ENCODE data around the gene PTPN12.
"Not testable (repeated sequence)": the region's sequence is repeated elsewhere in the genome, so short reads cannot be mapped to it uniquely, and the experiment has no call there.

PTPN12 gene

GRCh38 chr7:77537136-77537777 lies at the start of gene PTPN12:
Gene PTPN12 (plus strand): TSS chr7:77537295. CDS start chr7:77537547, 252 bp downstream.
- DNase-seq, result no peak

- DNase-seq, result no peak
Observed at GRCh38 chr7:77488986-77489385, 48.1 kb upstream of the PTPN12 start.

GRCh38 chr7:77497079-77497478 lies 40.0 kb upstream of the PTPN12 start:
- no peak for DNase-seq

- no peak for DNase-seq
Observed at GRCh38 chr7:77498659-77499379, 38.3 kb upstream of the PTPN12 start.

- DNase-seq, result no peak
Observed at GRCh38 chr7:77501192-77501515, 35.9 kb upstream of the PTPN12 start.

GRCh38 chr7:77504951-77505350 lies 32.1 kb upstream of the PTPN12 start:
- no peak for DNase-seq

GRCh38 chr7:77506899-77507298 lies 30.2 kb upstream of the PTPN12 start:
- no peak for DNase-seq

GRCh38 chr7:77513002-77513670 lies 24.0 kb upstream of the PTPN12 start:
- DNase-seq, result not testable (repeated sequence)

- DNase-seq, result no peak
Observed at GRCh38 chr7:77516085-77516484, 21.0 kb upstream of the PTPN12 start.

GRCh38 chr7:77520261-77520660 lies 16.8 kb upstream of the PTPN12 start:
- DNase-seq, result no peak

- not testable (repeated sequence) for DNase-seq
Observed at GRCh38 chr7:77521537-77521936, 15.6 kb upstream of the PTPN12 start.

GRCh38 chr7:77524731-77525130 lies 12.4 kb upstream of the PTPN12 start:
- DNase-seq, result no peak

GRCh38 chr7:77525231-77525630 lies 11.9 kb upstream of the PTPN12 start:
- no peak for DNase-seq

- DNase-seq, result no peak
Observed at GRCh38 chr7:77528368-77528767, 8.7 kb upstream of the PTPN12 start.

GRCh38 chr7:77529279-77529678 lies 7.8 kb upstream of the PTPN12 start:
- no peak for DNase-seq

- DNase-seq, result no peak
Observed at GRCh38 chr7:77531038-77531437, 6.1 kb upstream of the PTPN12 start.

GRCh38 chr7:77532247-77532646 lies 4.8 kb upstream of the PTPN12 start:
- DNase-seq, result no peak

GRCh38 chr7:77532732-77533131 lies 4.4 kb upstream of the PTPN12 start:
- not testable (repeated sequence) for DNase-seq

- DNase-seq, result not testable (repeated sequence)
Observed at GRCh38 chr7:77534046-77534445, 3.0 kb upstream of the PTPN12 start.

GRCh38 chr7:77536017-77536412 lies 1.1 kb upstream of the PTPN12 start:
- DNase-seq, result no peak

- DNase-seq, result peak; percentile 90
Observed at GRCh38 chr7:77536413-77537135, 521 bp upstream of the PTPN12 start.

- no peak for DNase-seq
Observed at GRCh38 chr7:77537778-77538280, 734 bp downstream of the PTPN12 start.
